Measurements from ENCODE around the gene LXN.

The LXN gene, protein sequence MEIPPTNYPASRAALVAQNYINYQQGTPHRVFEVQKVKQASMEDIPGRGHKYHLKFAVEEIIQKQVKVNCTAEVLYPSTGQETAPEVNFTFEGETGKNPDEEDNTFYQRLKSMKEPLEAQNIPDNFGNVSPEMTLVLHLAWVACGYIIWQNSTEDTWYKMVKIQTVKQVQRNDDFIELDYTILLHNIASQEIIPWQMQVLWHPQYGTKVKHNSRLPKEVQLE

DNA sequence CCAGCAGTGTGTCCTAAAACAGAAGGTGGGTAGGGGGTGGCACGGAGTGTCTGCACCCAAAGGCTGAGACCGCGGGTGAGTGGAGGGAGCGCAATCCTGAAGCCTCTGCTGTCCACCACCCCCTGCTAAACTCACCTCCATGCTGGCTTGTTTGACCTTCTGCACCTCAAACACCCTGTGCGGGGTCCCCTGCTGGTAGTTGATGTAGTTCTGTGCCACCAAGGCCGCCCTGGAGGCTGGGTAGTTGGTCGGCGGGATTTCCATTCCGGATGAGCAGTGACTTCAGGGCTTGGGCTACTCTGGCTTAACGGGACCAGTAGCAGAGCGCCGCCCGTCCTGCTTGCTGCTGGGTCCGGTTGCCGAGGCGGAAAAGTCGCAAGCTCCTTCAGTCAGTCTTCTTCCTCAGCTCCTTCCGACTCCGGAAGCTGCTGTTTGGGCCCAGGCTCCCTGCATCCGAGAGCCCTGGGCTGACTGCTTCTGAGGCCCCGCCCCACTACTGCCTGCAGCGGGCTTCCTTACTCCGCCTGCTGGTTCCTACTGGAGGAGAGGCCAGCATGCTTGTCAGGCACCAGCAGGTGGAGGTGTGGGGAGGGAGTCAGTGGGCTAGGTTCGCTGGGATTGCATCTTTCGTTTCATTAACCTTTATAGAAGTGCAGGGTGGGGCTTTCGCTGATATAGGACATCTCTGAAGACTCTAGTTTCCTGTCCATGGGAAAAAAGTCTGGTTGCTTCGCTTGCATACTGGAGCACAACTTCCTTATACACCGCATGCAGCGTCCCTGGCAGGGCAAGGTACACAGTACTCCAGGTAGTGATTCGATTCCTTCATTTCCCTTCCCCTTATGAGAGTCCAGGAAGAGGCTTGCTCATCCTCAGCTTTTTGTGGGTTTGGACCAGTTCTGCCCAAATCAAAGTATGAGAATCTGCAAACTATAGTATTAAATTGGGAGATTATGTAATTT is at the start of gene LXN:
Gene LXN (minus strand): TSS at position 434 of the 962 bp plus-strand sequence. CDS start 170 bp downstream, at position 264.
- no peaks in the 10 kb centered on the region for H3K4me1 ChIP-seq (ENCODE audit: insufficient read depth, insufficient read length)
- DNase-seq (ENCODE audit: low read depth, low spot score): peak; percentile 67
- no peaks in the 10 kb centered on the region for H3K27me3 ChIP-seq (ENCODE audit: insufficient read depth, insufficient read length)
- H3K4me3 ChIP-seq (ENCODE audit: insufficient read length, low read depth): peak within 1 kb of the TSS; percentile 65
- H3K9ac ChIP-seq (ENCODE audit: insufficient read length, low read depth): peak within 1 kb of the TSS; percentile 79
- no peak for TF ChIP-seq ZNF274 (IDR thresholded peaks at IDR 0.05; ENCODE audit: low read depth, low read length)
- no peak for TF ChIP-seq SUZ12 (IDR thresholded peaks at IDR 0.05; ENCODE audit: extremely low read depth, insufficient read depth, insufficient read length)
- TF ChIP-seq YY1 (IDR thresholded peaks at IDR 0.05; ENCODE audit: insufficient read depth, insufficient read length): no peak
- H3K9me3 ChIP-seq (ENCODE audit: insufficient read depth, low read length): no peaks in the 10 kb centered on the region
- peaks cover 45% of the 10 kb centered on the region for H3K36me3 ChIP-seq (ENCODE audit: insufficient read depth, insufficient read length, low read length)

GRCh38 chr3:158722108-158722507 is 49.7 kb upstream of the LXN start:
- Histone ChIP-seq H3K9ac (ENCODE audit: insufficient read length, low read depth) (no peak overlapping the region), H3K4me3 (ENCODE audit: insufficient read length, low read depth) (no peak overlapping the region), H3K9me3 (ENCODE audit: insufficient read depth, low read length) (no peaks in the 10 kb centered on the region), H3K27me3 (ENCODE audit: insufficient read depth, insufficient read length) (no peaks in the 10 kb centered on the region), H3K4me1 (ENCODE audit: insufficient read depth, insufficient read length) (no peaks in the 10 kb centered on the region), H3K36me3 (ENCODE audit: insufficient read depth, insufficient read length, low read length) (peaks cover 10% of the 10 kb centered on the region)
- TF ChIP-seq YY1 (IDR thresholded peaks at IDR 0.05; ENCODE audit: insufficient read depth, insufficient read length) (no peak), ZNF274 (IDR thresholded peaks at IDR 0.05; ENCODE audit: low read depth, low read length) (no peak), SUZ12 (IDR thresholded peaks at IDR 0.05; ENCODE audit: extremely low read depth, insufficient read depth, insufficient read length) (no peak)
- no peak for DNase-seq (ENCODE audit: low read depth, low spot score)

- H3K4me1 ChIP-seq (ENCODE audit: insufficient read depth, insufficient read length): no peaks in the 10 kb centered on the region
- no peaks in the 10 kb centered on the region for H3K9me3 ChIP-seq (ENCODE audit: insufficient read depth, low read length)
- no peaks in the 10 kb centered on the region for H3K27me3 ChIP-seq (ENCODE audit: insufficient read depth, insufficient read length)
- H3K9ac ChIP-seq (ENCODE audit: insufficient read length, low read depth): no peak overlapping the region
- H3K4me3 ChIP-seq (ENCODE audit: insufficient read length, low read depth): no peak overlapping the region
- no peak for TF ChIP-seq YY1 (IDR thresholded peaks at IDR 0.05; ENCODE audit: insufficient read depth, insufficient read length)
- no peak for TF ChIP-seq SUZ12 (IDR thresholded peaks at IDR 0.05; ENCODE audit: extremely low read depth, insufficient read depth, insufficient read length)
- TF ChIP-seq ZNF274 (IDR thresholded peaks at IDR 0.05; ENCODE audit: low read depth, low read length): no peak
- no peak for DNase-seq (ENCODE audit: low read depth, low spot score)
- H3K36me3 ChIP-seq (ENCODE audit: insufficient read depth, insufficient read length, low read length): peaks cover 10% of the 10 kb centered on the region
Measured at GRCh38 chr3:158718490-158719170, 46.2 kb upstream of the LXN start.

DNA sequence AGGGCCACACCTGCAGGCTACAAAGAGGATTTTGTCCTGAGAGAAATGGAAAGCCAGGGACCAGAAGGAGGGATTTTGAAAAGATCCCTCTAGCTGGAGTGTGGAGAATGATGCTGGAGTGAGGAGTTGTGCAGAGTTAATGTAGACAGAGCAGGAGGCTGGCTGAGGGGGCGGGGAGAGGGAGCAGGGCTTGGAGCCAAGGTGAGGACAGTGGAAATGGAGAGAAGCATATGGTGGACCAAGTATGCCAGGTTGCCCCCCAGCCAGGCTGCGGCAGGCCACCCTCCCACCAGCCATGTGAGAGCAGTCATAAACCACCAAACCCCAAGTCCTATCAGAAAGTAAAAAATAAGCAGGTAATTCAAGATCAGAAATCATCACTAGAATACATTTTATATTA is 45.1 kb upstream of the LXN start:
- no peaks in the 10 kb centered on the region for H3K9me3 ChIP-seq (ENCODE audit: insufficient read depth, low read length)
- H3K4me1 ChIP-seq (ENCODE audit: insufficient read depth, insufficient read length): peaks cover 3% of the 10 kb centered on the region
- no peak for DNase-seq (ENCODE audit: low read depth, low spot score)
- no peak for TF ChIP-seq YY1 (IDR thresholded peaks at IDR 0.05; ENCODE audit: insufficient read depth, insufficient read length)
- no peak for TF ChIP-seq SUZ12 (IDR thresholded peaks at IDR 0.05; ENCODE audit: extremely low read depth, insufficient read depth, insufficient read length)
- no peak for TF ChIP-seq ZNF274 (IDR thresholded peaks at IDR 0.05; ENCODE audit: low read depth, low read length)
- H3K9ac ChIP-seq (ENCODE audit: insufficient read length, low read depth): no peak overlapping the region
- no peaks in the 10 kb centered on the region for H3K27me3 ChIP-seq (ENCODE audit: insufficient read depth, insufficient read length)
- H3K4me3 ChIP-seq (ENCODE audit: insufficient read length, low read depth): no peak overlapping the region
- peaks cover 10% of the 10 kb centered on the region for H3K36me3 ChIP-seq (ENCODE audit: insufficient read depth, insufficient read length, low read length)

DNA sequence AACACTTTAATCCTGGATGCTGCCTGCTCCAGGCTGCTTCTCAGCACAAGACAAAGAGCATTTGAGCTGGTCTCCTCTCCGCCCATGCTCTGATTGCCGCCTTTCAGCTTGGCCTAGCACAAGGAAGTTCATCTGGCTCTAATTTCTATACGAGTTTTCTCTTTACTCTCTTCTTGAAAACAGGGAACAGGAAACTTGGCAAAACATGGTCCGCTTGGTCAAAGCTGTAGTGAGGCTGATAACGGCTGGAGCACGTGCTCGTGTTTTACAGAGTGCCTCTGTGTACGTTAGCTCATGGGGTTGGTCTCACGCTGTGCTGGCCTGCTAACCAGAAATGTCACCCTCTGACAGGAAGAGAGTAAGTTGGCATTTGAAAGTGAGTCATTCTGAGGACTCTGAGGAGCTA is 40.6 kb upstream of the LXN start:
- Histone ChIP-seq H3K9me3 (ENCODE audit: insufficient read depth, low read length) (no peaks in the 10 kb centered on the region), H3K27me3 (ENCODE audit: insufficient read depth, insufficient read length) (no peaks in the 10 kb centered on the region), H3K36me3 (ENCODE audit: insufficient read depth, insufficient read length, low read length) (peaks cover 14% of the 10 kb centered on the region), H3K4me1 (ENCODE audit: insufficient read depth, insufficient read length) (peaks cover 3% of the 10 kb centered on the region), H3K9ac (ENCODE audit: insufficient read length, low read depth) (no peak overlapping the region), H3K4me3 (ENCODE audit: insufficient read length, low read depth) (no peak overlapping the region)
- no peak for DNase-seq (ENCODE audit: low read depth, low spot score)
- TF ChIP-seq SUZ12 (IDR thresholded peaks at IDR 0.05; ENCODE audit: extremely low read depth, insufficient read depth, insufficient read length): no peak

DNA sequence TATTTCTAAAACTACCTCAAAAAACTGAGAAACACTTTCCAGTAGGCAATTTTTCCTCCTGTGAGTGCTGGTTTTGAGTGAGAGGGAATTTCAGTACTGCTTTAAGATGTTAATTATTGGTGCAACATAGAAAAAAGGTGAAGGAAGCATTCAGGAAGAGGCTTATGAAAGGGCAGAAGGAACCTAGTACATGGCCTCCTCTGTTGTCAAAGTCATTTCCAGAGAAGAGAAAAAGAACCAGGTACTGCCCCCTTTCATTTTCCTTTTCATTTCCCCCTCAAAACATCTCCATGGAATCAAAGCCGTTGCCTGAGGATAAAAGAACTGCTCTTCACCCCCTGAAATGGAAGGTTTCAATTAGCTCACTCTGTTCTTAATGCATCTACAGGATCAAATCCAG is 40.0 kb upstream of the LXN start:
- TF ChIP-seq ZNF274 (IDR thresholded peaks at IDR 0.05; ENCODE audit: low read depth, low read length) (no peak), SUZ12 (IDR thresholded peaks at IDR 0.05; ENCODE audit: extremely low read depth, insufficient read depth, insufficient read length) (no peak), YY1 (IDR thresholded peaks at IDR 0.05; ENCODE audit: insufficient read depth, insufficient read length) (no peak)
- no peak overlapping the region for H3K4me3 ChIP-seq (ENCODE audit: insufficient read length, low read depth)
- peaks cover 16% of the 10 kb centered on the region for H3K36me3 ChIP-seq (ENCODE audit: insufficient read depth, insufficient read length, low read length)
- peaks cover 3% of the 10 kb centered on the region for H3K4me1 ChIP-seq (ENCODE audit: insufficient read depth, insufficient read length)
- DNase-seq (ENCODE audit: low read depth, low spot score): no peak
- no peak overlapping the region for H3K9ac ChIP-seq (ENCODE audit: insufficient read length, low read depth)
- H3K9me3 ChIP-seq (ENCODE audit: insufficient read depth, low read length): no peaks in the 10 kb centered on the region
- H3K27me3 ChIP-seq (ENCODE audit: insufficient read depth, insufficient read length): no peaks in the 10 kb centered on the region

DNA sequence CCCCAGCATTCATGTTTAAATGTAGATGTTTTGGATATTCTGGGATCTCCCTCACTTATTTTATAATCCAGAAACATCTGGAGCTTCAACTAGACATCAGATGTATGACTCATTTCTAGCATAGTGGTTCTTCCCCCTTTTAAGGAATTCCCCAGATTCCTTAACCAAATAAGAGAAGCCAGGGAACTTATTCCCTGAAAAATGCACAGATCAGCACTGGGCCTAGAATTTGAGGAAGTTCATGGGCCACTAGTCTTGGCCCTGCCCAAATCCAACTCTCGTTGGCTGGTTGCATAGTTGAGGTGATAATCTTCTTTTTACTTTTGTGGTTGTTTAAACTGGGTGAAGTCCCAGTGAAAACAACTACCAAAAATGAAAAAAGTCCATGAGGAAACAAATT is 39.4 kb upstream of the LXN start:
- Histone ChIP-seq H3K9me3 (ENCODE audit: insufficient read depth, low read length) (no peaks in the 10 kb centered on the region), H3K4me3 (ENCODE audit: insufficient read length, low read depth) (no peak overlapping the region), H3K4me1 (ENCODE audit: insufficient read depth, insufficient read length) (peaks cover 3% of the 10 kb centered on the region), H3K9ac (ENCODE audit: insufficient read length, low read depth) (no peak overlapping the region), H3K27me3 (ENCODE audit: insufficient read depth, insufficient read length) (no peaks in the 10 kb centered on the region), H3K36me3 (ENCODE audit: insufficient read depth, insufficient read length, low read length) (peaks cover 20% of the 10 kb centered on the region)
- TF ChIP-seq SUZ12 (IDR thresholded peaks at IDR 0.05; ENCODE audit: extremely low read depth, insufficient read depth, insufficient read length) (no peak), ZNF274 (IDR thresholded peaks at IDR 0.05; ENCODE audit: low read depth, low read length) (no peak), YY1 (IDR thresholded peaks at IDR 0.05; ENCODE audit: insufficient read depth, insufficient read length) (no peak)
- DNase-seq (ENCODE audit: low read depth, low spot score): no peak

All from NT2/D1 (cell line).